ENCODE results near the gene KLHDC7A. TPM values are rescaled to one million over a fixed set of nuclear protein-coding genes. Genes with fewer than 3 reads are reported as not detected.

The KLHDC7A gene
- total and polyA plus RNA-seq, 10 of the 15 experiments (the other 5 are each of a cell fraction or from before 2014, with no cell fraction given), result not detected

- Histone ChIP-seq H3K36me3 (ENCODE audit: control insufficient read depth in 2 of 2, insufficient read depth in 2 of 2, low read length in 1 of 2) (no peaks in the 10 kb centered on the region), H3K4me3 (no peak overlapping the region), H3K9me3 (replicated peaks; ENCODE audit: control insufficient read depth, insufficient read depth, low read length) (no peaks in the 10 kb centered on the region), H3K9ac (ENCODE audit: control insufficient read depth, insufficient read depth, low read length) (no peak overlapping the region), H3K27me3 (replicated peaks in 1 of 2; ENCODE audit: control insufficient read depth in 2 of 2, insufficient read depth in 2 of 2, low read length in 1 of 2) (no peaks in the 10 kb centered on the region), H3K4me2 (ENCODE audit: control insufficient read depth, insufficient read depth) (no peak overlapping the region), H3K4me1 (ENCODE audit: control insufficient read depth, insufficient read depth, low read length) (no peaks in the 10 kb centered on the region), H3K79me2 (ENCODE audit: control insufficient read depth, insufficient read depth, low read length) (no peaks in the 10 kb centered on the region), H3K27ac (ENCODE audit: control insufficient read depth, insufficient read depth) (no peak overlapping the region), H4K20me1 (ENCODE audit: control insufficient read depth, insufficient read depth) (no peaks in the 10 kb centered on the region), H2AFZ (ENCODE audit: control insufficient read depth, low read depth, low read length) (no peak overlapping the region)
- ChIA-PET POLR2A (no interaction called here), RAD21 (ENCODE audit: unreplicated experiment) (no interaction called here), SMC1A (ENCODE audit: uncharacterized antibody, unreplicated experiment) (interaction anchor here (1.1 kb wide), 1 partner anchor 26 kb away, joined by 3 read pairs; no protein-coding TSS in a partner anchor), CTCF (no interaction called here)
- no peak for DNase-seq (ENCODE audit: low read depth, low spot score)
- FAIRE-seq, result no peak
- no TSS peak for BruUV-seq (replicated peaks)
- WGBS (ENCODE audit: insufficient coverage, insufficient replicate concordance, low lambda C conversion rate, missing lambda C conversion rate), result 20% methylated on average over 12 of the region's 12 CpGs
- in situ Hi-C loops (cut with MboI), result no loop called here
- no peak for ATAC-seq
- TF ChIP-seq NKRF (conservative IDR thresholded peaks at IDR 0.05), result no peak
- no peak for TF ChIP-seq YBX1 (IDR thresholded peaks at IDR 0.05)
- no peak for TF ChIP-seq IRF3 (IDR thresholded peaks at IDR 0.05)
- no peak for TF ChIP-seq CBX5 (IDR thresholded peaks at IDR 0.05; ENCODE audit: low read depth)
- no peak for TF ChIP-seq BHLHE40 (IDR thresholded peaks at IDR 0.05; ENCODE audit: borderline replicate concordance in 1 of 2, low read depth in 2 of 2, low read length in 1 of 2)
- TF ChIP-seq CBX3 (IDR thresholded peaks at IDR 0.05; ENCODE audit: borderline replicate concordance, low read depth), result no peak
- intact Hi-C loops (cut with micrococcal nuclease; ENCODE audit: unreplicated experiment), result no loop called here
Measured at GRCh38 chr1:18470671-18471355, 9.9 kb upstream of the KLHDC7A start.

All from GM12878 (cell line).